Upper lobe of left lung (tissue), 6 donors: ENCODE measurements around the gene ZBTB26. TPM values are rescaled to one million over a fixed set of nuclear protein-coding genes. Genes with fewer than 3 reads are reported as not detected.

ENCODE experiments used
- ATAC-seq, 2 donors: fragments of 200-7000 bp; cut with Tn5 transposase; one replicate each; pipeline ENCODE4 v1.9.1; 2022; ENCODE audit warnings: mild to moderate bottlenecking in 2 of 2, moderate library complexity in 2 of 2; ENCODE audit not compliant: low FRiP score in 2 of 2
- DNase-seq, 2 donors: peaks; one replicate each; pipeline ENCODE4 v3.0.0-alpha.2; 2019 to 2020
- H3K27ac ChIP-seq, 4 donors: fragments of 200-600 bp; sonication (generic); one replicate each; pipeline ENCODE4 v1.5.1; 2016 to 2019
- H3K27me3 ChIP-seq, 4 donors: fragments of 200-600 bp; sonication (generic); one replicate each; pipeline ENCODE4 v1.5.1; 2017 to 2019
- H3K36me3 ChIP-seq, 4 donors: fragments of 200-600 bp; sonication (generic); one replicate each; pipeline ENCODE4 v1.5.1; 2016 to 2019
- H3K4me1 ChIP-seq, 4 donors: fragments of 200-600 bp; sonication (generic); one replicate each; pipeline ENCODE4 v1.5.1; 2018 to 2019
- H3K4me3 ChIP-seq, 4 donors: fragments of 200-600 bp; sonication (generic); one replicate each; pipeline ENCODE4 v1.5.1; 2017 to 2019; ENCODE audit warnings: mild to moderate bottlenecking in 2 of 4, moderate library complexity in 1 of 4
- H3K9me3 ChIP-seq, 4 donors: fragments of 200-600 bp; sonication (generic); one replicate each; pipeline ENCODE4 v1.5.1; 2018 to 2019
- EP300 ChIP-seq, 4 donors: sonication (generic); formaldehyde crosslinking; IDR thresholded peaks; one replicate each; pipeline ENCODE4 v1.5.1; 2017; ENCODE audit warnings: antibody characterized with exemption in 4 of 4, control low read depth in 2 of 4
- POLR2A ChIP-seq, 4 donors: fragments of 450-650 bp; IDR thresholded peaks; one replicate each; pipeline ENCODE4 v1.5.1; 2016 to 2017; ENCODE audit warnings: antibody characterized with exemption in 4 of 4, mild to moderate bottlenecking in 2 of 4
- POLR2AphosphoS5 ChIP-seq, 2 donors: sonication (generic); formaldehyde crosslinking; IDR thresholded peaks; one replicate each; pipeline ENCODE4 v1.5.1; 2017; ENCODE audit warnings: antibody characterized with exemption in 2 of 2
- WGBS, 2 donors: methylation state at CpG; one replicate each; pipeline ENCODE4 v1.1.5; 2017 to 2018; 5-methylcytosine and 5-hydroxymethylcytosine counted together
- total RNA-seq, 6 donors: library from RNA; depleted of rRNA in 4 of 6; stranded (reverse); fragments of >200 nt in 4 of 6; gene quantifications; one replicate each; pipeline versions ENCODE4 v1.1.0 to v1.2.1, GENCODE V29; 2016 to 2021
- TF ChIP-seq, protein P1 (sequence below), 6 experiments: fragments of 450-650 bp in 4 of 6; fragments of 200-600 bp in 2 of 6; sonication (generic) in 2 of 6; IDR thresholded peaks; one replicate each; pipeline ENCODE4 v1.5.1; 2016 to 2019; ENCODE audit warnings: antibody characterized with exemption in 6 of 6
- donor health status: DM: no; HTN: no; CAD: no; lungs with moderate emphysema.
- donor health status: DM: no; HTN: yes; CAD: no; lungs with severe emphysema.

Gene ZBTB26
- total RNA-seq, 6 donors from 2014 or later: 2.9 to 8.0 (median 5.2) TPM

DNA sequence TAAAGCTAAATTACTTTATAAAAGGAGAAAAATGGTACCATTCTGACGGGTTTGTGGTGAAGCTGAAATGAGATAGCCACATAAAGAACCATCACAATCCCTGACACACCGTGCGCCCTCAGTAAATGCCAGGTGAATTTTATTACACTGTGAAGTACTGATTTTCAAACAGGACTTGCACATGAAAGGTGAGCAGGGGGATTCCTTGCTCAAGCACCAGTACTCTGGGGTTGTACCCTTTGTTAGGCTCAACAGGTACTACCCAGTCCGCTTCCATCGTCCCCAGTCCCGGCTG lies 9.1 kb upstream of the ZBTB26 start:
- no peak for ATAC-seq
- TF ChIP-seq EP300 (IDR thresholded peaks at IDR 0.05): no peak
- no peak for TF ChIP-seq POLR2AphosphoS5 (IDR thresholded peaks at IDR 0.05)
- TF ChIP-seq, protein P1, sequence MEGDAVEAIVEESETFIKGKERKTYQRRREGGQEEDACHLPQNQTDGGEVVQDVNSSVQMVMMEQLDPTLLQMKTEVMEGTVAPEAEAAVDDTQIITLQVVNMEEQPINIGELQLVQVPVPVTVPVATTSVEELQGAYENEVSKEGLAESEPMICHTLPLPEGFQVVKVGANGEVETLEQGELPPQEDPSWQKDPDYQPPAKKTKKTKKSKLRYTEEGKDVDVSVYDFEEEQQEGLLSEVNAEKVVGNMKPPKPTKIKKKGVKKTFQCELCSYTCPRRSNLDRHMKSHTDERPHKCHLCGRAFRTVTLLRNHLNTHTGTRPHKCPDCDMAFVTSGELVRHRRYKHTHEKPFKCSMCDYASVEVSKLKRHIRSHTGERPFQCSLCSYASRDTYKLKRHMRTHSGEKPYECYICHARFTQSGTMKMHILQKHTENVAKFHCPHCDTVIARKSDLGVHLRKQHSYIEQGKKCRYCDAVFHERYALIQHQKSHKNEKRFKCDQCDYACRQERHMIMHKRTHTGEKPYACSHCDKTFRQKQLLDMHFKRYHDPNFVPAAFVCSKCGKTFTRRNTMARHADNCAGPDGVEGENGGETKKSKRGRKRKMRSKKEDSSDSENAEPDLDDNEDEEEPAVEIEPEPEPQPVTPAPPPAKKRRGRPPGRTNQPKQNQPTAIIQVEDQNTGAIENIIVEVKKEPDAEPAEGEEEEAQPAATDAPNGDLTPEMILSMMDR (IDR thresholded peaks at IDR 0.05): no peak
- no peak for TF ChIP-seq POLR2A (IDR thresholded peaks at IDR 0.05)
- H3K4me3 ChIP-seq: peak overlapping the region in 3 of 4 donors; percentile 83 to 89 (median 87)
- peak overlapping the region in 3 of 4 donors; percentile 87 to 96 (median 94) for H3K27ac ChIP-seq
- no peaks in the 10 kb centered on the region for H3K27me3 ChIP-seq
- H3K9me3 ChIP-seq: no peaks in the 10 kb centered on the region
- H3K4me1 ChIP-seq: peaks cover 11 to 25% (median 22%) of the 10 kb centered on the region in 4 donors
- DNase-seq: no peak
- 36 to 40% methylated on average over 6 of the region's 6 CpGs for WGBS, 2 donors
- H3K36me3 ChIP-seq: peaks cover 0 to 32% (median 5%) of the 10 kb centered on the region in 4 donors

DNA sequence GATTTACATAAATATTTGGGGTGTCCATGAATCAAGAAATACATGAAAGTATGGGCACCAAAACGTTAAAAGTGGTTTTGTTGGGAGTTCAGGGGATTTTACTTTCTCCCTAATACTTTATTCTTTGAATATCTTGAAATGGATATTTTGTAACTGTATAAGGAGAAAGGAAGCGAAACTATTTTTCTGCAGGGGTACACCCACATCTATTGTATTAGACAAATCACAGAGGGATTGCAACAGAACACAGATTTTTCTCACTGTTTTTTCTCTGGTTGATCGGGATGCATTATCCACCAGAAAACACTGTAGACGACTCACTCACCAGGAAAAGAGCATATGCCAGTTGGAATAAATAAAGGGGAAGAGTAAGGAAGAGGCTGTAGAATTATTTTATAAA lies 8.3 kb upstream of the ZBTB26 start:
- ATAC-seq: no peak
- H3K4me3 ChIP-seq: no peak overlapping the region
- 81 to 86% methylated on average over 4 of the region's 4 CpGs for WGBS, 2 donors
- no peaks in the 10 kb centered on the region for H3K9me3 ChIP-seq
- no peak overlapping the region for H3K27ac ChIP-seq
- H3K36me3 ChIP-seq: peaks cover 0 to 33% (median 5%) of the 10 kb centered on the region in 4 donors
- TF ChIP-seq, protein P1 (IDR thresholded peaks at IDR 0.05): no peak
- no peak for TF ChIP-seq EP300 (IDR thresholded peaks at IDR 0.05)
- TF ChIP-seq POLR2AphosphoS5 (IDR thresholded peaks at IDR 0.05): no peak
- no peak for TF ChIP-seq POLR2A (IDR thresholded peaks at IDR 0.05)
- H3K27me3 ChIP-seq: no peaks in the 10 kb centered on the region
- DNase-seq: no peak
- peaks cover 11 to 25% (median 19%) of the 10 kb centered on the region in 4 donors for H3K4me1 ChIP-seq

DNA sequence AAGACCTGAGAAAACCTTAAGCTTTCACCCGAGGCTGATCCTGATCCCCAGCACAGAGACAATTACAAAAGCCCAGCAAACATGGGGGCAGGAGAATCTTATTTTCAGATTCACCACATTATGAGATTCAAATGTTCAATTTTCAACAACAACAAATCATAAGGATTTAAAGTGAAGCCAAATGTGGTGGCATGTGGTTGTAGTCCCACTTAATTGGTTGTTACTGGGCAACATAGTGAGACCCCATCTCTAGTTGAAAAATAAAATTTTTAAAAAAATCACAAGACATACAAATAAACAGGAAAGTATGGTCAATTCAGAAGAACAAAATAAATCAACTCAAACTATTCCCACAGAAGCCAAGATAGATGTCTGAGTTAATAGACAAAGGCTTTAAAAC lies 5.6 kb upstream of the ZBTB26 start:
- H3K27me3 ChIP-seq: no peaks in the 10 kb centered on the region
- TF ChIP-seq EP300 (IDR thresholded peaks at IDR 0.05) (no peak), POLR2AphosphoS5 (IDR thresholded peaks at IDR 0.05) (no peak), POLR2A (IDR thresholded peaks at IDR 0.05) (no peak)
- TF ChIP-seq, protein P1 (IDR thresholded peaks at IDR 0.05): no peak
- peaks cover 19 to 35% (median 26%) of the 10 kb centered on the region in 4 donors for H3K4me1 ChIP-seq
- H3K36me3 ChIP-seq: peaks cover 0 to 33% (median 5%) of the 10 kb centered on the region in 4 donors
- DNase-seq (no peak), ATAC-seq (no peak)
- H3K27ac ChIP-seq: no peak overlapping the region
- H3K4me3 ChIP-seq: no peak overlapping the region
- WGBS, 2 donors: 76 to 82% methylated on average over 1 of the region's 1 CpG
- H3K9me3 ChIP-seq: no peaks in the 10 kb centered on the region

DNA sequence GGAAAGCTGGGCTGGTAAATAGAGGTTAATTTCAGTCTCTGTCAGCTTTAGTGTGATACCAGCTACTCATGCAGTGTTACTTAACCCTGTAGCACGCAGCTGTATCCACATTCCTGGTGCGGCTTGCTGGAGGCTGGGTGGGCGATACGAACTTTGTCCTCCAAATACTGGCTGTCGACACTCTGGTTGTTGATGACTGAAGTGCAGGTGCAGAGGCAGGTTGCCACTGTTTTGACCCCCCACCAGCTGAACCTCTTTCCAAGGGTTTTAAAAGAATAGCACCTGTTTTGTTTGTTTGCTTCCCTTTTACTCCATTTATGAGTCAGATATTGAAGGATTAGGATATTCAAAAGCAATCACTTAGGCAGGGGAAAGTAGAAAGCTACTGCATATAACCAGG lies 5.2 kb upstream of the ZBTB26 start:
- peaks cover 0 to 33% (median 5%) of the 10 kb centered on the region in 4 donors for H3K36me3 ChIP-seq

More for the DNA sequence above, 5.2 kb upstream of the ZBTB26 start:
- H3K27ac ChIP-seq: no peak overlapping the region
- 97 to 100% methylated on average over 5 of the region's 5 CpGs for WGBS, 2 donors
- no peaks in the 10 kb centered on the region for H3K9me3 ChIP-seq
- TF ChIP-seq POLR2AphosphoS5 (IDR thresholded peaks at IDR 0.05): no peak
- TF ChIP-seq EP300 (IDR thresholded peaks at IDR 0.05): no peak
- TF ChIP-seq, protein P1 (IDR thresholded peaks at IDR 0.05): no peak
- TF ChIP-seq POLR2A (IDR thresholded peaks at IDR 0.05): no peak
- H3K4me1 ChIP-seq: peaks cover 17 to 31% (median 23%) of the 10 kb centered on the region in 4 donors
- DNase-seq: no peak
- ATAC-seq: no peak
- H3K27me3 ChIP-seq: no peaks in the 10 kb centered on the region
- no peak overlapping the region for H3K4me3 ChIP-seq
